CD4-positive, alpha-beta T cell (primary cell): Measurements from ENCODE around the gene PRDM1. TPM values are rescaled to one million over a fixed set of nuclear protein-coding genes. Genes with fewer than 3 reads are reported as not detected.

ENCODE experiments used
- ATAC-seq: fragments of 200-7000 bp; cut with Tn5 transposase; one replicate; pipeline ENCODE4 v1.10.0; 2022; ENCODE audit warnings: mild to moderate bottlenecking; ENCODE audit not compliant: poor library complexity
- CTCF ChIA-PET: fragments of 350-600 bp; sonication (Branson Sonifier 250); formaldehyde crosslinking; loops from one replicate; lab custom pipeline; 2021; ENCODE audit warnings: antibody characterized with exemption, inconsistent platforms; lab: Charles Lee
- POLR2A ChIA-PET: fragments of 350-600 bp; sonication (Branson Sonifier 250); formaldehyde crosslinking; loops from one replicate; lab custom pipeline; 2021; ENCODE audit warnings: antibody characterized with exemption, inconsistent platforms; lab: Charles Lee
- DNase-seq, 14 experiments: peaks; one replicate each; pipeline ENCODE4 v3.0.0-alpha.2; 2013 to 2020; ENCODE audit warnings: mixed read lengths in 2 of 14
- H3K27ac ChIP-seq, 2 donors: one replicate each; pipeline versions ENCODE4 v1.5.1 to v1.7.0; 2013; ENCODE audit warnings: low read length in 2 of 2, low read depth in 1 of 2, mild to moderate bottlenecking in 1 of 2
- H3K27me3 ChIP-seq, 2 experiments: 1 replicate in 1 of 2; 2 replicates in 1 of 2; pipeline versions ENCODE4 v1.6.1 to v1.7.0; 2013; ENCODE audit warnings: low read length in 2 of 2, control low read depth in 1 of 2, mild to moderate bottlenecking in 1 of 2, moderate library complexity in 1 of 2; ENCODE audit not compliant: insufficient read depth in 2 of 2, control insufficient read depth in 1 of 2
- H3K36me3 ChIP-seq: one replicate; pipeline ENCODE4 v1.6.1; 2013; ENCODE audit warnings: low read length, control low read depth; ENCODE audit not compliant: insufficient read depth
- H3K4me1 ChIP-seq: one replicate; pipeline ENCODE4 v1.6.1; 2013; ENCODE audit warnings: low read length, control low read depth; ENCODE audit not compliant: insufficient read depth
- H3K4me3 ChIP-seq: one replicate; pipeline ENCODE4 v1.5.1; 2013; ENCODE audit warnings: mild to moderate bottlenecking, low read length, moderate library complexity
- H3K9me3 ChIP-seq, 2 experiments: 1 replicate in 1 of 2; 2 replicates in 1 of 2; pipeline versions ENCODE4 v1.6.1 to v1.7.0; 2013; ENCODE audit warnings: low read length in 2 of 2, mild to moderate bottlenecking in 2 of 2, control low read depth in 1 of 2, moderate library complexity in 1 of 2; ENCODE audit not compliant: control insufficient read depth in 1 of 2, insufficient read depth in 1 of 2
- H3K27ac Mint-ChIP-seq: one replicate; pipeline ENCODE4 v1.8.0; 2020; ENCODE audit warnings: mixed read lengths
- H3K27me3 Mint-ChIP-seq: one replicate; pipeline ENCODE4 v1.8.0; 2021; ENCODE audit warnings: mixed read lengths
- H3K36me3 Mint-ChIP-seq: one replicate; pipeline ENCODE4 v1.8.0; 2021; ENCODE audit warnings: low read depth, mixed read lengths
- H3K4me1 Mint-ChIP-seq: one replicate; pipeline ENCODE4 v1.8.0; 2021; ENCODE audit warnings: low read depth, mixed read lengths
- H3K4me3 Mint-ChIP-seq: one replicate; pipeline ENCODE4 v1.8.0; 2020; ENCODE audit warnings: mild to moderate bottlenecking, mixed read lengths
- H3K9me3 Mint-ChIP-seq: one replicate; pipeline ENCODE4 v1.8.0; 2020; ENCODE audit warnings: mixed read lengths
- CTCF ChIP-seq: fragments of 200-600 bp; IDR thresholded peaks from one replicate; pipeline ENCODE4 v1.8.0; 2022; ENCODE audit warnings: antibody characterized with exemption, mild to moderate bottlenecking
- intact Hi-C, 2 experiments: fragments of 100-400 bp; cut with DNase I in 1 of 2; cut with micrococcal nuclease in 1 of 2; formaldehyde crosslinking; loops; one replicate each; pipeline versions ENCODE4 v1.15.1 to v1.9.0; 2023 to 2025; cut with DNase I, micrococcal nuclease
- total RNA-seq, 174 experiments: library from RNA in 2 of 174; stranded (reverse) in 2 of 174; gene quantifications; one replicate each; pipeline ENCODE4 v1.2.3 and lab custom pipeline; 2021 to 2026

PRDM1 gene
- total RNA-seq, 2 experiments from 2014 or later = 69.9 to 83.4 TPM

DNA sequence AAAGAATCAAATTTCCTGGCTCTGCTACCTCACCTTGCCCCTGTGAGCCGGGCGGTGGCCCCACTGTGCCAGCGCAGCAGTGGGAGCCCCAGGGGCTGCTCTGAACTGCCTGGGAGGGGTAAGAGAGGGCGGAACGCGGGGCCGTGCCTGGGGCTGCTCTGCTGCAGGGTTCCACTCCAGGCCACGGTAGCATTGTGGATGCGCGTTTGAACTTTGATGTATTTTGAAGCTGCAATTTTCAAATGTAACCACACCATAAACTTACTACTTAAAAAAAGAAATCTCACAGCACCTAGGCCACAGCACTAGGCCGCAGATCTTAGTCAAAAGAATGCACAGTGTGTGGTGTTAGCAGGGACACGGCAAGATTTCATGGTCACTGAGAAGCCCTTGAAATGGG lies 57.5 kb downstream of the PRDM1 start:
- no peaks in the 10 kb centered on the region for H3K27me3 Mint-ChIP-seq
- no peaks in the 10 kb centered on the region for H3K9me3 Mint-ChIP-seq
- no peak overlapping the region for H3K4me3 Mint-ChIP-seq
- ATAC-seq = peak; percentile 35
- no peaks in the 10 kb centered on the region for H3K36me3 Mint-ChIP-seq
- intact Hi-C loops = no loop called here
- no peak for TF ChIP-seq CTCF
- H3K27ac ChIP-seq = no peak overlapping the region
- H3K9me3 ChIP-seq = no peaks in the 10 kb centered on the region
- no peaks in the 10 kb centered on the region for H3K36me3 ChIP-seq
- POLR2A ChIA-PET = no interaction called here
- CTCF ChIA-PET = no interaction called here
- peaks cover 48% of the 10 kb centered on the region for H3K4me1 Mint-ChIP-seq
- H3K27ac Mint-ChIP-seq = no peak overlapping the region
- H3K4me1 ChIP-seq = peaks cover 47% of the 10 kb centered on the region
- H3K27me3 ChIP-seq = no peaks in the 10 kb centered on the region
- no peak overlapping the region for H3K4me3 ChIP-seq
- peak in 1 of 14 experiments; percentile 9 for DNase-seq

- H3K4me3 ChIP-seq = no peak overlapping the region
- no peaks in the 10 kb centered on the region for H3K27me3 Mint-ChIP-seq
- H3K9me3 Mint-ChIP-seq = no peaks in the 10 kb centered on the region
- H3K27me3 ChIP-seq = no peaks in the 10 kb centered on the region
- no peak overlapping the region for H3K4me3 Mint-ChIP-seq
- ChIA-PET CTCF (no interaction called here), POLR2A (no interaction called here)
- H3K27ac Mint-ChIP-seq = no peak overlapping the region
- DNase-seq = no peak
- H3K36me3 Mint-ChIP-seq = no peaks in the 10 kb centered on the region
- peaks cover 59% of the 10 kb centered on the region for H3K4me1 Mint-ChIP-seq
- H3K27ac ChIP-seq = no peak overlapping the region
- H3K36me3 ChIP-seq = no peaks in the 10 kb centered on the region
- peaks cover 53% of the 10 kb centered on the region for H3K4me1 ChIP-seq
- no peak for TF ChIP-seq CTCF
- ATAC-seq = no peak
- no peaks in the 10 kb centered on the region for H3K9me3 ChIP-seq
- intact Hi-C loops = no loop called here
Observed at GRCh38 chr6:106145144-106145543, 59.0 kb downstream of the PRDM1 start.

DNA sequence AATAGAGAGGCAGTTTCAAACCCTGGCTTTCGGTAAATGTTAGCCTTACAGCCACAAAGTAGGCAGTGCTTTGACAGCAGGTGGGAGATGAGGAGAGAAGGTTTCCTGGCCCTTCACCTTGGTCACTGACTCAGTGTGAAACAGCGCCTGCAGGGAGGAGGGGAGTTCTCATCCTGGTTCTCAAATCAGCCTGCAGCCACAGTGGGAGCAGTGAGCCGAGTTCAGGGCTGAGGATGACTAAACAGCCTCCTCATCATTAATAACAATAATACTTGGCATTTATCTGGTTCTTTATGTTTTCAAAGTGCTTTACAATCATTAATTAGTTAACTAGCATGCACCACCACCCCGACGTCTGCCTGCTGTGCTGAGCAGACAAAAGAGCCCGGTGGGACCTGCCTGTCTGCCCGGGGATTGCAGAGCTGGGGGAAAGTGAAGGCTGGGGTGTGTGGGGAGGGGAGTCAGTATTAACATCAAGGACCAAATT lies 59.6 kb downstream of the PRDM1 start:
- H3K9me3 Mint-ChIP-seq = no peaks in the 10 kb centered on the region
- Histone ChIP-seq H3K27me3 (no peaks in the 10 kb centered on the region), H3K27ac (no peak overlapping the region), H3K36me3 (no peaks in the 10 kb centered on the region), H3K4me3 (no peak overlapping the region), H3K4me1 (peaks cover 49% of the 10 kb centered on the region), H3K9me3 (no peaks in the 10 kb centered on the region)
- H3K36me3 Mint-ChIP-seq = no peaks in the 10 kb centered on the region
- ChIA-PET CTCF (no interaction called here), POLR2A (no interaction called here)
- DNase-seq (peak in 1 of 14 experiments; percentile 25), ATAC-seq (no peak)
- no peaks in the 10 kb centered on the region for H3K27me3 Mint-ChIP-seq
- no peak overlapping the region for H3K27ac Mint-ChIP-seq
- peaks cover 54% of the 10 kb centered on the region for H3K4me1 Mint-ChIP-seq
- no peak for TF ChIP-seq CTCF
- no peak overlapping the region for H3K4me3 Mint-ChIP-seq
- intact Hi-C loops = no loop called here
